WTC11 (cell line): Measurements from ENCODE around the gene SMIM17.

Experiments
- IRF2 ChIP-seq: sonication (generic); formaldehyde crosslinking; IDR thresholded peaks from 2 replicates; pipeline ENCODE4 v1.8.0; 2022; ENCODE audit warnings: low read depth, missing genetic modification reagents, borderline replicate concordance
- TF ChIP-seq, protein P1 (sequence below): fragments of 200-600 bp; IDR thresholded peaks from 2 replicates; pipeline ENCODE4 v1.8.0; 2022; ENCODE audit warnings: antibody characterized with exemption
- TF ChIP-seq, protein P2 (sequence below): sonication (generic); formaldehyde crosslinking; IDR thresholded peaks from 2 replicates; pipeline ENCODE4 v1.8.0; 2022; ENCODE audit warnings: mild to moderate bottlenecking, missing genetic modification reagents
- TF ChIP-seq, protein P3 (sequence below): sonication (generic); formaldehyde crosslinking; IDR thresholded peaks from 2 replicates; pipeline ENCODE4 v1.8.1; 2023; ENCODE audit warnings: mild to moderate bottlenecking, missing genetic modification reagents, borderline replicate concordance

DNA sequence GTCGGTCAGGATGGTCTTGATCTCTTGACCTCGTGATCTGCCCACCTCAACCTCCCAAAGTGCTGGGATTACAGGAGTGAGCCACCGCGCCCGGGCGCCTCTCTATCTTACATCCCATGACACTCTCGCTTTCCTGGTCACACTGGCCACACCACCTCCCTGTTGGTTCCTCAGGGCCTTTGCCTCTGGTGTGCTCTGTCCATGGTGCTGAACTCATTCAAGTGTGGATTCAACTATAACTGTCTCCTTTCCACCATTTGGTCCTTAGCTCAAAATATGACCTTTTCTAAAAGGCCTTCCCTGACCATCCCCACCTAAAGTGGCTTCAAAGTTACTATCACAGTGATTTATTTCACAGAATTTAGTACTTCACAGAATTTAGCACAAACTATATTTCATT lies 3.7 kb upstream of the SMIM17 start:
- TF ChIP-seq, protein P1, sequence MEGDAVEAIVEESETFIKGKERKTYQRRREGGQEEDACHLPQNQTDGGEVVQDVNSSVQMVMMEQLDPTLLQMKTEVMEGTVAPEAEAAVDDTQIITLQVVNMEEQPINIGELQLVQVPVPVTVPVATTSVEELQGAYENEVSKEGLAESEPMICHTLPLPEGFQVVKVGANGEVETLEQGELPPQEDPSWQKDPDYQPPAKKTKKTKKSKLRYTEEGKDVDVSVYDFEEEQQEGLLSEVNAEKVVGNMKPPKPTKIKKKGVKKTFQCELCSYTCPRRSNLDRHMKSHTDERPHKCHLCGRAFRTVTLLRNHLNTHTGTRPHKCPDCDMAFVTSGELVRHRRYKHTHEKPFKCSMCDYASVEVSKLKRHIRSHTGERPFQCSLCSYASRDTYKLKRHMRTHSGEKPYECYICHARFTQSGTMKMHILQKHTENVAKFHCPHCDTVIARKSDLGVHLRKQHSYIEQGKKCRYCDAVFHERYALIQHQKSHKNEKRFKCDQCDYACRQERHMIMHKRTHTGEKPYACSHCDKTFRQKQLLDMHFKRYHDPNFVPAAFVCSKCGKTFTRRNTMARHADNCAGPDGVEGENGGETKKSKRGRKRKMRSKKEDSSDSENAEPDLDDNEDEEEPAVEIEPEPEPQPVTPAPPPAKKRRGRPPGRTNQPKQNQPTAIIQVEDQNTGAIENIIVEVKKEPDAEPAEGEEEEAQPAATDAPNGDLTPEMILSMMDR = no peak
- TF ChIP-seq, protein P2, sequence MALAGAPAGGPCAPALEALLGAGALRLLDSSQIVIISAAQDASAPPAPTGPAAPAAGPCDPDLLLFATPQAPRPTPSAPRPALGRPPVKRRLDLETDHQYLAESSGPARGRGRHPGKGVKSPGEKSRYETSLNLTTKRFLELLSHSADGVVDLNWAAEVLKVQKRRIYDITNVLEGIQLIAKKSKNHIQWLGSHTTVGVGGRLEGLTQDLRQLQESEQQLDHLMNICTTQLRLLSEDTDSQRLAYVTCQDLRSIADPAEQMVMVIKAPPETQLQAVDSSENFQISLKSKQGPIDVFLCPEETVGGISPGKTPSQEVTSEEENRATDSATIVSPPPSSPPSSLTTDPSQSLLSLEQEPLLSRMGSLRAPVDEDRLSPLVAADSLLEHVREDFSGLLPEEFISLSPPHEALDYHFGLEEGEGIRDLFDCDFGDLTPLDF (CRISPR knock-in tag) = no peak
- TF ChIP-seq, protein P3, sequence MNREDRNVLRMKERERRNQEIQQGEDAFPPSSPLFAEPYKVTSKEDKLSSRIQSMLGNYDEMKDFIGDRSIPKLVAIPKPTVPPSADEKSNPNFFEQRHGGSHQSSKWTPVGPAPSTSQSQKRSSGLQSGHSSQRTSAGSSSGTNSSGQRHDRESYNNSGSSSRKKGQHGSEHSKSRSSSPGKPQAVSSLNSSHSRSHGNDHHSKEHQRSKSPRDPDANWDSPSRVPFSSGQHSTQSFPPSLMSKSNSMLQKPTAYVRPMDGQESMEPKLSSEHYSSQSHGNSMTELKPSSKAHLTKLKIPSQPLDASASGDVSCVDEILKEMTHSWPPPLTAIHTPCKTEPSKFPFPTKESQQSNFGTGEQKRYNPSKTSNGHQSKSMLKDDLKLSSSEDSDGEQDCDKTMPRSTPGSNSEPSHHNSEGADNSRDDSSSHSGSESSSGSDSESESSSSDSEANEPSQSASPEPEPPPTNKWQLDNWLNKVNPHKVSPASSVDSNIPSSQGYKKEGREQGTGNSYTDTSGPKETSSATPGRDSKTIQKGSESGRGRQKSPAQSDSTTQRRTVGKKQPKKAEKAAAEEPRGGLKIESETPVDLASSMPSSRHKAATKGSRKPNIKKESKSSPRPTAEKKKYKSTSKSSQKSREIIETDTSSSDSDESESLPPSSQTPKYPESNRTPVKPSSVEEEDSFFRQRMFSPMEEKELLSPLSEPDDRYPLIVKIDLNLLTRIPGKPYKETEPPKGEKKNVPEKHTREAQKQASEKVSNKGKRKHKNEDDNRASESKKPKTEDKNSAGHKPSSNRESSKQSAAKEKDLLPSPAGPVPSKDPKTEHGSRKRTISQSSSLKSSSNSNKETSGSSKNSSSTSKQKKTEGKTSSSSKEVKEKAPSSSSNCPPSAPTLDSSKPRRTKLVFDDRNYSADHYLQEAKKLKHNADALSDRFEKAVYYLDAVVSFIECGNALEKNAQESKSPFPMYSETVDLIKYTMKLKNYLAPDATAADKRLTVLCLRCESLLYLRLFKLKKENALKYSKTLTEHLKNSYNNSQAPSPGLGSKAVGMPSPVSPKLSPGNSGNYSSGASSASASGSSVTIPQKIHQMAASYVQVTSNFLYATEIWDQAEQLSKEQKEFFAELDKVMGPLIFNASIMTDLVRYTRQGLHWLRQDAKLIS = no peak
- TF ChIP-seq IRF2 (CRISPR knock-in tag) = no peak
